Upper lobe of right lung (tissue), 1 donor: ENCODE data around the gene BTN2A1. TPM values are rescaled to one million over a fixed set of nuclear protein-coding genes. Genes with fewer than 3 reads are reported as not detected.

Experiments used
- ATAC-seq: fragments of 200-7000 bp; cut with Tn5 transposase; one replicate; pipeline ENCODE4 v1.9.1; 2020; ENCODE audit warnings: mild to moderate bottlenecking, moderate library complexity
- DNase-seq: peaks from one replicate; pipeline ENCODE4 v3.0.0-alpha.2; 2020
- H3K27ac ChIP-seq: fragments of 200-600 bp; one replicate; pipeline ENCODE4 v1.8.0; 2022
- H3K27me3 ChIP-seq: fragments of 200-600 bp; one replicate; pipeline ENCODE4 v1.8.0; 2022; ENCODE audit warnings: mild to moderate bottlenecking
- H3K36me3 ChIP-seq: fragments of 200-600 bp; one replicate; pipeline ENCODE4 v1.8.0; 2022
- H3K4me1 ChIP-seq: fragments of 200-600 bp; one replicate; pipeline ENCODE4 v1.8.0; 2022
- H3K4me3 ChIP-seq: fragments of 200-600 bp; one replicate; pipeline ENCODE4 v1.8.0; 2022; ENCODE audit warnings: mild to moderate bottlenecking
- H3K9me3 ChIP-seq: fragments of 200-600 bp; one replicate; pipeline ENCODE4 v1.8.0; 2022
- CTCF ChIP-seq: fragments of 200-600 bp; IDR thresholded peaks from one replicate; pipeline ENCODE4 v1.8.0; 2022; ENCODE audit warnings: antibody characterized with exemption
- intact Hi-C: fragments of 100-400 bp; cut with DNase I; formaldehyde crosslinking; loops from one replicate; pipeline ENCODE4 v1.11.0; 2022
- total RNA-seq: library from RNA; stranded (reverse); fragmentation: NEBNext Ultra II Directional; extraction: Animal tissue kit (Norgen Biotek cat#: 25700); gene quantifications from one replicate; pipeline ENCODE4 v1.2.1, GENCODE V29; 2021
- donor health status: DM: no; HTN: yes; CAD: no; lungs with severe emphysema.

The BTN2A1 gene
- total RNA-seq, 1 donor from 2014 or later, result 26.3 TPM

- Histone ChIP-seq H3K4me3 (no peak overlapping the region), H3K27me3 (no peaks in the 10 kb centered on the region), H3K9me3 (no peaks in the 10 kb centered on the region), H3K27ac (no peak overlapping the region), H3K4me1 (peaks cover 7% of the 10 kb centered on the region), H3K36me3 (peaks cover 58% of the 10 kb centered on the region)
- TF ChIP-seq CTCF, result no peak
- DNase-seq (no peak), ATAC-seq (no peak)
- intact Hi-C loops, result no loop called here
Measured at GRCh38 chr6:26468829-26469228, 11.1 kb downstream of the BTN2A1 start.

DNA sequence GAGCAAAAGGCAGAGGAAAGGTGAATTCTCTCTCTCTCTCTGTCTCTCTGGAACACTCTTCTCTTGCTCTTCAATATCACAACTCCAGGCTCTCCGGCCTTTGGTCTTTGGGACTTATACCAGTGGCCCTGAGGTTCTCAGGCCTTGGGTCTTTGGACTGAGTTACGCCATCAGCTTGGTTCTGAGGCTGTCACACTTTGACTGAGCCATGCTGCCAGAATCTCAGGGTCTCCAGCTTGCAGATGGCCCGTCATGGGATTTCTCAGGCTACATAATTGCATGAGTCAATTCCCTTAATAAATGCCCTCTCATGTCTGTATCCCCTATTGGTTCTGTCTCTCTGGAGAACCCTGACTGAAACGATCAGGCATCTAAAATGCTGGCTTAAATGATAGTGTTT is 12.9 kb downstream of the BTN2A1 start:
- DNase-seq (no peak), ATAC-seq (no peak)
- no peak overlapping the region for H3K4me3 ChIP-seq
- no peak overlapping the region for H3K27ac ChIP-seq
- H3K36me3 ChIP-seq, result peaks cover 40% of the 10 kb centered on the region
- intact Hi-C loops, result no loop called here
- no peak for TF ChIP-seq CTCF
- no peaks in the 10 kb centered on the region for H3K27me3 ChIP-seq
- H3K9me3 ChIP-seq, result no peaks in the 10 kb centered on the region
- peaks cover 20% of the 10 kb centered on the region for H3K4me1 ChIP-seq

GRCh38 chr6:26471970-26472369 is 14.2 kb downstream of the BTN2A1 start:
- DNase-seq, result no peak
- no peak for TF ChIP-seq CTCF

DNA sequence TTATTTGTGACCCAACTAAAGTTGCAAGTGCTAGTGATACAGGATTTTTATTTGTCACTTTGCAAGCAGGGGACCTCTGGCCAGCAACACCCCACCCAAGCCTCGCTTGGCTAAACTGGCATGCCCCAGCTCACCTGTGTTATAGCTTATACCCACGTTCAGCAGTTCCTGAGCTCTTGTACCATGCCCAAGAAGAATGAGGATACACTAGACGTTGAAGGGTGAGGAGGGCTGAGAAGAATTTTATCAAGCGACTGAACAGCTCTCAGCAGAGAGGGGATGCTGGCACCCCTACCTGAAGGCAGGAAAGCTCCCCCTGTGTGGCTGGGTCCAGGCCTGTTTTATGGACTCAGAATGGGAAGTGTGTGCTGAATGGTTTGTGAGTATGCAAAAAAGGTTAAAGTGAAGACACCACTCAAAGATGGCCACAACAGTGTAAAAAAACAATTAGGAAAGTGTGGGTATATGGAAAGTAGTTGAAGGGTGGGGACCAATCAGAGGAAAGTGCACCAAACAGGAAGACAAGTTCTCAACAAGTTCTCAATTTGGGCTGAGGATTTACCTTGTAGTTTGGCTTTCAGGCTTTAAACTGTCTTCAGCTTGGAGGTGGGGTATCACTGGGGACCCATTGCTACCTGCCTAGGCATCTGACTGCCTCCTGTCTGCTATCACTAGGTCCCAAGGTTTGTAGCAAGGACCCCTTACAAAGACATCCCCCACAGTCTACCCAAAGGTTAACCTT is 15.0 kb downstream of the BTN2A1 start:
- Histone ChIP-seq H3K4me1 (peaks cover 20% of the 10 kb centered on the region), H3K4me3 (peak overlapping the region; percentile 61), H3K27me3 (no peaks in the 10 kb centered on the region), H3K27ac (peak overlapping the region; percentile 91), H3K36me3 (peaks cover 19% of the 10 kb centered on the region), H3K9me3 (no peaks in the 10 kb centered on the region)
- DNase-seq (no peak), ATAC-seq (no peak)
- intact Hi-C loops, result no loop called here
- no peak for TF ChIP-seq CTCF

More at GRCh38 chr6:26471970-26472369, 14.2 kb downstream of the BTN2A1 start:
- no peak for ATAC-seq
- intact Hi-C loops, result no loop called here
- H3K27ac ChIP-seq, result no peak overlapping the region
- H3K4me3 ChIP-seq, result no peak overlapping the region
- H3K4me1 ChIP-seq, result peaks cover 20% of the 10 kb centered on the region
- peaks cover 27% of the 10 kb centered on the region for H3K36me3 ChIP-seq
- no peaks in the 10 kb centered on the region for H3K27me3 ChIP-seq
- no peaks in the 10 kb centered on the region for H3K9me3 ChIP-seq

GRCh38 chr6:26473429-26473757 is 15.6 kb downstream of the BTN2A1 start:
- ATAC-seq, result no peak
- DNase-seq, result no peak
- H3K27me3 ChIP-seq, result no peaks in the 10 kb centered on the region
- H3K4me3 ChIP-seq, result peak overlapping the region; percentile 61
- H3K36me3 ChIP-seq, result peaks cover 12% of the 10 kb centered on the region
- no peak for TF ChIP-seq CTCF
- H3K9me3 ChIP-seq, result no peaks in the 10 kb centered on the region
- H3K4me1 ChIP-seq, result peaks cover 20% of the 10 kb centered on the region
- H3K27ac ChIP-seq, result peak overlapping the region; percentile 91
- intact Hi-C loops, result no loop called here
